ENCODE data around the gene RELB.

- TF ChIP-seq POLR2A (IDR thresholded peaks at IDR 0.05), result no peak
- TF ChIP-seq, protein P1, sequence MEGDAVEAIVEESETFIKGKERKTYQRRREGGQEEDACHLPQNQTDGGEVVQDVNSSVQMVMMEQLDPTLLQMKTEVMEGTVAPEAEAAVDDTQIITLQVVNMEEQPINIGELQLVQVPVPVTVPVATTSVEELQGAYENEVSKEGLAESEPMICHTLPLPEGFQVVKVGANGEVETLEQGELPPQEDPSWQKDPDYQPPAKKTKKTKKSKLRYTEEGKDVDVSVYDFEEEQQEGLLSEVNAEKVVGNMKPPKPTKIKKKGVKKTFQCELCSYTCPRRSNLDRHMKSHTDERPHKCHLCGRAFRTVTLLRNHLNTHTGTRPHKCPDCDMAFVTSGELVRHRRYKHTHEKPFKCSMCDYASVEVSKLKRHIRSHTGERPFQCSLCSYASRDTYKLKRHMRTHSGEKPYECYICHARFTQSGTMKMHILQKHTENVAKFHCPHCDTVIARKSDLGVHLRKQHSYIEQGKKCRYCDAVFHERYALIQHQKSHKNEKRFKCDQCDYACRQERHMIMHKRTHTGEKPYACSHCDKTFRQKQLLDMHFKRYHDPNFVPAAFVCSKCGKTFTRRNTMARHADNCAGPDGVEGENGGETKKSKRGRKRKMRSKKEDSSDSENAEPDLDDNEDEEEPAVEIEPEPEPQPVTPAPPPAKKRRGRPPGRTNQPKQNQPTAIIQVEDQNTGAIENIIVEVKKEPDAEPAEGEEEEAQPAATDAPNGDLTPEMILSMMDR (IDR thresholded peaks at IDR 0.05), result no peak
These were observed 7.7 kb upstream of the RELB start for GRCh38 chr19:44993526-44993925.

Measured in adrenal gland (tissue), 5 donors.